ENCODE measurements around the gene LTC4S.

LTC4S gene

DNA sequence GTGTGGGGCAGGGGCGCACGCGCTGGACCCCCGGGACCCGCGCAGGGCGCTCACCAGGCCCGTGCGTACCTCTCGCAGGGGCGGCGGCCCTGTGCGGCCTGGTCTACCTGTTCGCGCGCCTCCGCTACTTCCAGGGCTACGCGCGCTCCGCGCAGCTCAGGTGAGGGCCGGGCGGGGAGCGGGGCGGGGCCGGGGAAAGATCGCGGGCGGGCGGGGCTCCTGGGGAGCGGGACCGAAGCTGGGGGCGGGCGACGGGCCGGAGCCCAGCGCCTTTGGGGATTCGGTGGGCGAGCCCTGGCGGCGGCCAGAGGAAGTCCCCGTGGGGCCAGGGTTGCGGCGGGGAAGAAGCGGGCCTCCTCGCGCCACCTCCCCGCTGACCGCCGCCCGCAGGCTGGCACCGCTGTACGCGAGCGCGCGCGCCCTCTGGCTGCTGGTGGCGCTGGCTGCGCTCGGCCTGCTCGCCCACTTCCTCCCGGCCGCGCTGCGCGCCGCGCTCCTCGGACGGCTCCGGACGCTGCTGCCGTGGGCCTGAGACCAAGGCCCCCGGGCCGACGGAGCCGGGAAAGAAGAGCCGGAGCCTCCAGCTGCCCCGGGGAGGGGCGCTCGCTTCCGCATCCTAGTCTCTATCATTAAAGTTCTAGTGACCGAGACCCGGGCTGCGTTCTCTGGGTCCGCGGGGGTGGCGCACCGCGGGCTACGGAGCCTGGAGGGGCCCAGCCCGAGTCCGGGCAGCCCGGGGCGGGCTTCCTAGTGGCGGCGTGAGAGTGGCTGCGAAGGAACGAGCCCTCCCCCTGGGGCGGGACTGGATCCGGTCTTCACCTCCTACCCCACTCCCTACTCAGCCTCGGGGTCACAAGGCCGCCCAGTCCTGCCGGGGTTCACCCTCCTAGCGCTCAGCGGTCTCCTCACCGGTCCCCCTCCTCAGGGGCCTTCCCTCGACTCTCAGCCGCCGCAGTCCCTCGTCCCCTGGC is 2.4 kb downstream of the LTC4S start:
- peak; percentile 51 for DNase-seq (ENCODE audit: low read depth)

DNA sequence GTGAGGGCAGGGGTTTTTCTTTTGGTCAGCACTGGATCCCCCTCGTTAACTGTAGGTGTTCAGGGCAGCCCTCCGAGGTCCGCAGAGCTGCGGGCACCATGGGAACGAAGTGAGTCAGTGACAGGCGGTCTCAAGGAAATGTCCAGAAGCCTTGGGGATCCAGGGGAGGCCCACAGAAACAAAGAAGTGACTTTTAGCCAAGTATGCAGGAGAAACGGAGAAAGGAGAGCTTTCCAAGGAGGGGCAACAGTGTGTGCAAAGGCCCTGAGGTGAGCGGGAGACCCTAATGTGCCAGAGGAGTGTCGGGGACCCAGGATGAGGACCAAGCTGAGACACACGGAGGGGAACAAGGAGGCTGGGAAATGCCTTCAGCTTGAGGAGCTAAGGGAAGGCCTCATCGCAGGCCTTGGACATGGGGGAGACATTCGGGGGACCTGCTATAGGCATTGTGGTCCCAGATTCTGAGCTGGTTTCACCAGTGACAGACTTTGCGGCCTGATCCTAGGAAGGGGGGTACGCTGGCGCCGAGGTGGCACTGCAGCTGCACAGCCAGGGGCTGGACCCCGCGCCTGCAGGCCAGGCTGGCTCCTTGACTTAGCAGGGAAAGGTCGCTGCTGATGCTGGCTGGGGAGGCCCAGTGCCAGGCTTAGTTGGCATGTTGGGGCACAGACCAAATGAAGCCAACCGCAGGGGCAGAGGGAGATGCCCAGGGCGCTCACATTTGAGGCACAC is 3.3 kb downstream of the LTC4S start:
- no peak for DNase-seq (ENCODE audit: low read depth)

DNA sequence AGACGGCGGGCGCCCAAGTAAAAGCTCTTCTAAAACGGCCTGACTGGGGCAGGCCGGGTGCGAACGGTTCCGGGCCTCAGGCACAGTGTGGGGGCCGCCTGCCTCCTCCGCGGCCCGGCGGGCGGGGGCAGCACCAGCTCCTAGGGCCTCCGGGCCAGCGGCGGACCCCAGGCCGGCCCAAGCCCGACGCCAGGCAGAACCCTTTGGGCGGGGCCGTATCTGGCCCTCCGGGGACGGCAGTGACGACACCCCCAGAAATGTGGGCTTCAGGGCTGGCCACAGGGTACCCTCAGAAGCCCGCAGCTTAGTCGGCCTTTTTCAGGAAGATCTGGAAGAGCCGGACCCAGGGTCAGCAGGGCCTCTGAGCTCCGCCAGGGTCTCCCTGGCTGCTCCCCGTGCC is 4.0 kb downstream of the LTC4S start:
- no peak for DNase-seq (ENCODE audit: low read depth)

DNA sequence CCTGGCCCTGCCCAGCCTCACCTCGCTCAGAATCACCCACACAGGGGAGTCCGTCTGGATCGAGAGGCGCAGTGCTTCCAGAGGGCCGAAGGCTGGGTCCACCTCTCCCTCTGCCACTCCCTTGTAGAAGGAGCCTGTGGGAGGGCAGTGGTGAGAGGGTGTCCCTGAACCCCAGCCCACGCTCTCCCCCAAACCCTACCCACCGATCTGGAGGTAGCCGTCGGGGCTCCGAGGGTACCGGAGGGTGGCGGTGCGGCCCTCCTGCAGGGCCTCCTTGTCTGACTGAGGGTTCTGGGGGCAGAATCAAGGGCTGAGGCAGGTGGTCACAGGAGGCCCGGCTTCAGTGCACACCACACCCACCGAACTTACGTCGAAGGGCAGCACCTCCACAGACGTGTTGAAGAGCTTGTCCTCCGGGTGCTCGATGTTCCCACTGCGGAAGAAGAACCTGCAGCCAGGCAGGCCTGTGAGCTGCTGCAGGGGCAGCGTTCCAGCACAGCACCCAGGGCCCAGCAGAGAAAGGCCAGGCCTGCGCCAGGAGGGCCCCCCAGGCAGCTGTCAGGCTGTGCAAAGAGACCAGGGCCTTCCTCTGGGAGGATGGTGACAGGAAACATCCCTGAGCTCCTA is 4.5 kb downstream of the LTC4S start:
- DNase-seq (ENCODE audit: low read depth), result no peak

DNA sequence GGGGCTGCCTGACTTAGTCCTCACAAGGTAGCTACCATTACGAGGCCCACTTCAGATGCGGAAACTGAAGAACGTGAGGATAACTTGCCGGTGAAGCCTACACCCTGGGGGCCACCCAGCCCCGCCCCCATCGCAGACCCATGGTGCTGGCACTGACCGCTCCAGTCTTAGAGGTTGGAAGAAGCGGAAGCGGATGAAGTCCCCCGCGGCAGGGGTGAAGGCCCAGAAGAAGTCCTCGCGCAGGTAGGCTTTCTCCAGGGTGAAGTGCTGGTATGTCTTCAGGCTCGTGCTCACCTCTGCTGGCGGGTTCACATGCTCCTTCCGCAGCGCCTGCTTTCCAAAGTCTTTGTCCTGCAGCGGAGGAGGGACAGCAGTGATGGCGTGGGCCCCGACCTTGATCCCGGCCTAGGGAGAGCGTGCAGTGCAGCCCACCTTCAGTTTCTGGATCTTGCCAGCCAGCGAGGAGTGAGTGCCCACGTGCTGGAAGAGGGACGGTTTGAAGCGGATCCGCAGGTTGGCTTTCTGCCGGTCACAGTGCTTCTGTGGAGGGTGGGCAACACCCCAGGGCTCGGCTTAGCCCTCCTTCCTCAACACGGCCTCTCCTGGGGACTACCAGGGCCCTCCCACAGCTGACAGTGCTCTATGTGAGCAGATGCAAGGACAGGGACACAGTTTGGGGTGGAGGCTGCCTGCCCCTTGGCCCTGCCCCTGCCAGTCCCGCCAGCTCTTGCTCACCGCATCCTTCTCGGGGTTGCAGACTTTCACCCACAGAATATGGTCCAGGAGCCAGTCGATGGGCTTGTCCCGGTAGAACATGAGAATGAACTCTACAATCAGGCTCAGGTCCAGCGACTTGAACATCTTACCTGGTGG is 5.2 kb downstream of the LTC4S start:
- DNase-seq (ENCODE audit: low read depth), result no peak

DNA sequence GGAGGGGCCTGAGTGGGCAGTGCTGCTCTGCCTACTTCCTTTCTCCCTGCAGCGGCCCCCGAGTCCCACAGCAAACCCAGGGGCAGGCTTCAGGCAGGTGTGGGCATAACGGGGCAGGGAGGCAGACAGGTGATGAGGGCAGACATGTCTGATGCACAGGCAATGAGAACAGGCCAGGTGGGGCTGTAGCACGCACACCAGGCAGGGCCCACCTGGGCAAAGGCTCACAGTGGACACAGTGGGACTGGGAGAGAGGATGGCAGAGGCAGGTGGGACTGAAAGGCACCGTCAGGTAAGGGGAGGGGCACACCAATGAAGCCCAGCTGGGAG is 5.8 kb downstream of the LTC4S start:
- no peak for DNase-seq (ENCODE audit: low read depth)

DNA sequence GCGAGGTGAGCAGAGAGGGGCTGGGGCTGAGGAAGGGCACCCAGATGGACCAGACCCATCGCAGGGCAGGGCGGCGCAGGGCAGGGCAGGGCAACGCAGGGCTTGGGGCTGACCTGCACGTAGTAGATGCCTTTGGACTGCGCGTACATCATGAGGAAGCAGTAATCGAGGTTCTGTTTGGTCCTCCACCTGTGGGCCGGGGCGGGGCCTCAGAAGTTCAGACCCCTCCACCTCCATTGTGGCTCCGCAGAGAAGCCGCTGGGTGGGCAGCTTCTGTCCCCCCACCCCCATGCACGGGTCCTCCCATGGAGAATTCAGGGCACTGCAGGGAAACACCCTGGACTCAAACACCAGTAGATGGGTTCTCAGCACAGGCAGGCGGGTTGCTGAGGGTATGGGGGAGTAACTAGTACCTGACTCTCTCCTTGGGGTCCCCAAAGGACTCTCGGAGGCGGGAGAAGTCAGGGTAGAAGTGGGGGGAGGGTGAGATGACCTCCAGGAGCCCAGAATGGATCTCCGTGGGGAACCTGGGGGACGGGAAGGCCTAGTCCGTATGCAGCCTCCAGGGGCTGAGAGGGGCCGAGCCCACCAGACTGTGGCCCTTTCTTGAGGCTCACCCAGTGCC is 6.4 kb downstream of the LTC4S start:
- DNase-seq (ENCODE audit: low read depth), result no peak

DNA sequence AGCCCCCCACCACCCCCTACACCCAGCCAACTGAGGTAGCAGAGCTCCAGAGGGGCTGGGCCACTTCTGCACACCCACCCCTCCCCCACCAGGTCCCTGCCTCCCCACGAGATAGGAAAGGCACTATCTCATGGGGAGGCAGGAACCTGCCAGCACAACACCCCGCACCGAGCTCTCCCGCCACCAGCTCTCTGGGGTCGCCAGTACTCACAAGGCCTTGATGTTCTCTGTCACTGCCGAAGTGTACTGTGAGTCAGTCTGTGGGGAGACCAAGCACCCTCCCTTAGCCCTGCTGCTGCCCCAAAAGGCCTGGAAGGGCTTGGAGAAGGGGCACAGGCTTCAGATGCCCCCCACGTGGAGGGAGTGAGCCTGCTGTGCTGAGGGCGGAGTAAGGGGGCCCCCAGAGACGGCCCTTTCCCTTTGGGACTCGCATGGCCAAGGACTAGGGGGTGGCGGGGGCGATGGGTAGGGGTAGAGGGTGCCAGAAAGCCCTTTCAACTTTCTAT is 7.0 kb downstream of the LTC4S start:
- no peak for DNase-seq (ENCODE audit: low read depth)

DNA sequence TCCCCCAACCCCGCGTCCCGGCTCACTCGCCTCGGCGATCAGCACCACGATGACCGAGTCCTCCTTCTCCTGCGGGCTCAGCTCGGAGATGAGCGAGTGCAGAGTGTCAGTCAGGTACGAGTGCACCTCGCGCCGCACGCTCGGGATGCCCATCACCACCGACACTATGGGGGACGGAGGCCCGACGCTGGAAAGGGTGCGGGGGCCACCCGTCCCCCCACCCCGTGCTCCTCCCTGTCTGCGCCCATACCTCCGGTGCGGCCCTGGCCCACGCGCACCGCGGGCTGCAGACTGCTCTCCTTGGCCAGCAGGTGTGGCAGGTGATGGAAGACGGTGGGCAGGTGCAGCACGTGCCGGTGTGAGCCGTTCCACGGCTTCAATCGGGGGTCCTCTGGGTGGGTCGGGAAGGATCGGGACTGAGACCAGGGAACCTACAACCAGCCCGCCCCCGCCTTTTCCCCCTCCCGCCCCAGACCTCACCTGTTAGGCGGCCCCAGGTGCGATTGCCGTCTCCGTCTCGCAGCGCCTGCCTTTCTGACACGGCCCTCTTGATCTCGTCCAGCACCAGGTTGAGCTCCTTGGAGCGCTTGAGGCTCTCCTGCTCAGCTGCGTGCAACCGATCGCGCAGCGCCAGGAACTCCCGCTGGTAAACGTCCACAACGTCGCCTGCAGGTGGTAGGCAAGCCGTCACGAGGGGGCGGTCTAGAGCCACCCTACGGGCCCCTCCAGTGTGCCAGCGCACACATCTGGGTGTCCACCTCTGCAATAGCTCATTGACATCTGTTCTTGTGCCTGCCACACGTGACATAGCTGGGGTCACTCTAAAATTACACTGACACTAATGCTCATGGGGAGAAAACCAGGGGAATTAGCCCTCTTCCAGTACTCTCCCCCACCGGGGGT is 7.8 kb downstream of the LTC4S start:
- peak; percentile 76 for DNase-seq (ENCODE audit: low read depth)

DNA sequence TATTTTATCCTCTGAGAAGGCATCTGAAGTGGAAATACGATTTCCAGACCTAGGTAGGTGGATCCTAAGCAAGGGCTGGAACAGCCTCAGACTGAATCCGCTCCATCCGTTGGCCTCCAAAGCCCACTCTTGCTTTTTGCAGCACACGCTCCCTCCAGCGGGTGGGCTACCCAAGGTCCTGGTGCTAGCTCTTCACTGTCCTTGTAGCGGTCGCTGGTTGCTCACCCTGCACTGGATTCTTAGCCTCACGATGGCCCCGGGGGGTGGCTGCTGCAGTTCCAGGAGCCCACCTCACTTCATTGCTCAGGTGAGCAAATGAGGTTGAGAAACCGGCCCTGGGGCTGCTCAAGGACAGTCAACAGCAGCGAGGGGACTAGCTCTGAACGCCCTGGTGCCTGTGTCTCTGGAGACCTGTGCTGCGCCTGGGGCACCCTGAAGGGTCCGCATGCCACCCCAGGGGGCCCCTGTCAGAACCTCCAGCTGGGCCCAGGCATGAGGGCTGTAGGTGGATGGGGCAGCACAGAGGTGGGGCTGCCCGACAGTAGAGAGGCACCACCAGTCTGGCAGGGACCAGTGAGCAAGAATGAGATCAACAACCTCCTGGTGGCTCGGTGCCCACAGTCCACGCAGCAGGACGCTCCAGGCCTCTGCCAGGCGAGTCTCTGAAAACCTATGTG is 8.6 kb downstream of the LTC4S start:
- DNase-seq (ENCODE audit: low read depth), result no peak

DNA sequence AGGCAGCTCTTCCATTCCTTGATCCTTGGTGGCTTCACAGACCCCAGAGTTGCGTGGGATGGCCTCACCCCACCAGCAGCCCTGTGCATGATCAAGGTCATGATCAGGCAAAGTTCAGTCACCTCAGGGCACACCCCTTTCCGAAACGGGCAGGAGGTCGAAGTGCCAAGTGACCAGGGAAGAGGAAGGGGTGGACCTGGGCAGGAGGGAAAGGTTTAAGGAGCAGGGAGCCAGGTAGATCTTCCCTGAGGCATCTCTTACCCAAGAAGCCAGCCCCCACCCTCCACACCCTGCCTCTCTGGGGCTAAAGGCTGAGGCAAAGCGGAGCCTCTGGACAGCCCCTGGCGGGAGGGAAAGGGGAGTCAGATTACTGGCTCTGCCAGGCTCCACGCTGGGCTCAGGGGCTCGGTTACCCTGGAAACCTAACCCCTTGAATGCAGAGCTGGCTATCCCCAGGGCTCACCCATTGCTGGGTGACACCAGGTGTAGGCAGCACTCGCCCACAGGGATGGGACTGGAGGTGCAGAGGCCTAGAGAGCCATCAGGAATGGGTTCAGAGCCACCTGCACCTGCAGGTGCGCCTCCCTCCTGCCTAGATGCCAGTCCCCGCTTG is 9.3 kb downstream of the LTC4S start:
- no peak for DNase-seq (ENCODE audit: low read depth)

DNA sequence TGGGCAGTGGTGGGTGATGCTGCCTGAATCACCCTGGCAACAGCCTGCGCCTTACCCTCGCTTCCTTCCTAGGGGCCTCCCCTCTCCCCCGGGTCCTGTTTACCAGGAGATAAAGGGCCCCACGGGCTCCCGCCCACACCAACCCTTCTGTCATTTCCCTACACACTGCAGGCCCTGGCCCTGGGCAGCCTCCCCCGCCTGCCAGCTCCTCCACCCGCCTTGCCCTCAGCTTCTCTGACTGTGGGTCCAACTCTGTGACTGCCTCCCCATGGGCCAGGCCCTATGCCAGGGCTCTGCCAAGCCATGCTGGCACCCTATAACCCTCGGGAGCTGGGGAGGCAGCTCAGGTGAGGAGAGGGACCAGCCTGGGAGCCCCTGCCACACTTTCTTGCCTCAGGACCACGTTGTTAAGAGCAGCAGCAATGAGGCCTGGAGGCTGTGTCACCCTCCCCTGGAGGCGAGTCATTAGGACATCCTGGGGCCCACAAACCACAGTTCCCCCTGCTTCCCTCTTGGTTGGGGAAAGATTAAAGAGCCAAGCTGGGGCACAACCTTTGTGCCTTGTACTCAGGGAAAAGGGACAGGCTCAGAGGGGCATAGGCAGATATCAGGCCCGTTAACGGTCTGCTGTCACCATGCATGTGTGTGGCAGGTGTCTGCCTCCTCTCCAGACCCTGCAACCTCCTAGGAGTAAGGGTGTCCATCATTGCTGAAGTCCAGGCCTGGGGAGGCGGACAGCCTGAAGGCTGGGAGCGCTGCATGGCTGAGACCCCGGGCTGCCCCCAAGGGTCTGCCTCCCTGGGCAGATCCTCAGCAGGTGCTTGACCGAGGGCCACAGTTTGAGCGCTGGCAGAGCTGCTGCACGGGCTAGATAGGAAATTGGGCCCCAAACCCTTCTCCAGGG is 10.1 kb downstream of the LTC4S start:
- DNase-seq (ENCODE audit: low read depth), result no peak

DNA sequence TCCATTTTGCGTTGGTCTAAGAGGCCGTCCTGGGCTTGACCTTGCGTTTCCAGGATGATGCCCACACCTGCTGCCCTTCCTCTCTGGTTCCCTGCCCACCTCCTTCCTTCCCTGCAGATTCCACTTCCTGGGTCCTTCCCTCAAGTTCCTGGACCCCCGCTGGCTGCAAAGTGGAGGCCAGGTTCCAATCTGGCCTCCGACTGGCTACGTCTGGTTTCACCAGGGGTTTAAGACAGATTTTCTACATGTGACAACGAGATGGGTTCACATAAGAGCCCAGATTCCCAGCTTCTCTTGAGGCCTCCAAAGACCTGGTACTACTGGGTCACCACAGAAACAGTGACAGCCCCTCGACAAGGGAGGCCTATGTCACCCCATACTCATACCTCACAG is 10.8 kb downstream of the LTC4S start:
- no peak for DNase-seq (ENCODE audit: low read depth)

DNA sequence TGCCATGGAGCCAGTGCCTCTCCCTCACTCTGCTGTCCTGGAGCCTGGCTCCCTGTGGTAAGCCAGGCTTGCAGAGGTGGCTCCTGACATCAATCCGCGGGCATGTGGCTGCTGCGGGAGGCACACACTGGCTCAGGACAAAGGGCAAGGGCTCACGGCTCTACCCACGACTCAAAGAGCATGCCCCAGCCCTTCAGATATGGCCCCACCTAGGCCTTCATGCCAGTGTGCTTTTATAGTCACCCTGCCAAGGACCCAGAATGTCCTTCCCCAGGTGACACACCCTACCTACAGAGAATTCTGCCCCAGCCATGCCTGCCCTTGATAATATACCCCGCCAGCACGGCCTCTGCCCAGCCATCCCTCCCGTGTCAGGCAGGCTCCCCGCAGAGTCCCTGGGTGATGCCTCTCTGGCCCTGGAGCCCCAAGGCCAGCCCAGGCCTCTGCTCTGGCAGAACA is 11.3 kb downstream of the LTC4S start:
- DNase-seq (ENCODE audit: low read depth), result no peak

DNA sequence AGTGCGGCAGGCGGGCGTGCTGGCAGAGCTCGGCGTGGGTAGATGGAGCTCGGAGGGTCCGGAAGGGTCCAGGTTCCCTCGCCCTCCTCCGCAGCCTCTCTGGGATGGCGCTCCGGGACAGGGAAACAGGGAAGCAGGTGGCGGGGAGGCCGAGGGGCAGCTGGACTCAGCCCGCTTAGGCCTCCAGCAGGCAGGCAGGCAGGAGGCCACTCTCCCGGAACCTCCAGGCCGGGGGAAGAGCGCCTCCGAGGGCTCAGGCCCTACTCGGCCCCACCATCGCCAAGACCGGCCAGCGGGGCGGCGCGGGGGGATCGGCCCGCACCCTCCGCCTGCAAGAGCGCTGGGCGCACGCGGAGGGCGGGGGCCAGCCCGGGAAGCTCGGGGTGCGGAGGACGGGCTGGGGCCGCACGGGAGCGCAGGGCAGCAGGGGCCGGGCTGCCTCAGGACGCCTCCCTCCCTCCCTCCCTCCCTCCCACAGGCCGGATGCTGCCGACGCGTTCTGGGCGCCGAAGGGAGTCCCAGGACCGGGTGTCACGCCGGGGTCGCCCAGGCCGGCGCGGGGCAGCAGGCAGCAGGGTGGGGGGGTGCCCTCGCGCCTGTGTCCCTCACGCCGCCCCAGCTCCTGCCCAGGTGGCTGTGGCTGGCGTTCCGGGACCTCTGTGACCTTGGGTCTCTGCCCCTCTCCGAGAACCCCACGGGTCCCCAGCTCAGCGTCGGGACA is 11.9 kb downstream of the LTC4S start:
- no peak for DNase-seq (ENCODE audit: low read depth)

DNA sequence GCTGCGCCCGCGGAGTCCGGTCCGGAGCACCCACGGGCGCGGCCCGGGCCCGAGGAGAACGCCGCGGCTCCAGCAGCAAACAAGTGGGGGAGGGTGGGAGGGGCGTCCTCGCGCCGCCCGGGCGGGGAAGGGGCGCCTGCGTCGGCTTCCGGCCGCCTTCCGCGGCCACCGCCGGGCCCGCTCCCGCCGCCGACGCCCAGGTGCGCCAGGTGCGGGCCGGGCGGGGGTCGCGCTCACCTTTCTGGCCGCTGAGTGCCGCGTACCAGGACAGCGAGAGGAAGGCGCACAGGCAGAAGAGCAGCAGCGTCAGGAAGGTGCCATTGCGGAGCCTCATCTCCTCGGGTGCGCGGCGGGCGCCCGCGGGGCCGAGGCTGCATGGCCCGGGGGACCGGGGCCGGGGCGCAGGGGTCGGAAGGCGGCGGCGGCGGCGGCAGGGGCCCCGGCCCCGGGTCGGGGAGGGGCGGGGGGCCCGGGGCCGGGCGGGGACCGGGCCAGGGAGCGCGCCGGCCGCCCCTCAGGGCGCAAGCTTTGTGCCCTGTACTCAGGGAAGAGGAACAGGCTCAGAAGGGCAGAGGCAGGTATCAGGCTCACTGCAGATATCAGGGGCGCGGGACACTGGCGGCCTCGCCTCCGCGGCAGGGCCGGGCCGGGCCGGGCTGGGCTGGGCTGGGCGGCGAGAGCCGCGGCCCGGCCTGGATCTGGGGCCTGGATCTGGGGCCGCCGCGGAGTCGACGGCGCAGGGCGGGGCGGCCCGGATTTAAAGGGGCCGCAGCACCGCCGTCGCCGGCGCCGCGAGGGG is 12.7 kb downstream of the LTC4S start, which contains the start of gene MGAT4B:
MGAT4B (minus strand) TSS at position 617 of the 799 bp plus-strand sequence; CDS start at position 334, 283 bp downstream.
- DNase-seq (ENCODE audit: low read depth), result peak; percentile 45
